Activated CD8-positive, alpha-beta memory T cell treated with anti-CD3 and anti-CD28 coated beads, Interleukin-2, amount 50 U/mL, for 24 hours (primary cell): Measurements from ENCODE around the gene GGACT.
A peak's percentile ranks its signal among the peaks of the same experiment; 100 is the strongest.
"Not testable (repeated sequence)": the region's sequence is repeated elsewhere in the genome, so short reads cannot be mapped to it uniquely, and the experiment has no call there.

Experiments
- DNase-seq: peaks from one replicate; pipeline ENCODE4 v3.0.0-alpha.2; 2020; ENCODE audit errors: extremely low read depth

Gene GGACT

GRCh38 chr13:100588331-100589177, at the start of gene GGACT:
TSS of gene GGACT (minus strand) at chr13:100588789. CDS start at chr13:100532591, 56,198 bp downstream.
- DNase-seq = peak; percentile 44

- no peak for DNase-seq
Measured at GRCh38 chr13:100637796-100638195, 49.2 kb upstream of the GGACT start.

- no peak for DNase-seq
Measured at GRCh38 chr13:100637380-100637779, 48.8 kb upstream of the GGACT start.

- no peak for DNase-seq
Measured at GRCh38 chr13:100636441-100636840, 47.9 kb upstream of the GGACT start.

- DNase-seq = no peak
Measured at GRCh38 chr13:100636004-100636403, 47.4 kb upstream of the GGACT start.

- DNase-seq = no peak
Measured at GRCh38 chr13:100634696-100635095, 46.1 kb upstream of the GGACT start.

GRCh38 chr13:100633461-100633860, 44.9 kb upstream of the GGACT start:
- no peak for DNase-seq

GRCh38 chr13:100630555-100630954, 42.0 kb upstream of the GGACT start:
- DNase-seq = no peak

GRCh38 chr13:100627120-100627519, 38.5 kb upstream of the GGACT start:
- DNase-seq = no peak

GRCh38 chr13:100625447-100625846, 36.9 kb upstream of the GGACT start:
- no peak for DNase-seq

GRCh38 chr13:100620792-100621191, 32.2 kb upstream of the GGACT start:
- DNase-seq = no peak

- no peak for DNase-seq
Measured at GRCh38 chr13:100619940-100620339, 31.4 kb upstream of the GGACT start.

GRCh38 chr13:100618897-100619296, 30.3 kb upstream of the GGACT start:
- DNase-seq = not testable (repeated sequence)

- no peak for DNase-seq
Measured at GRCh38 chr13:100613031-100613430, 24.4 kb upstream of the GGACT start.

GRCh38 chr13:100611678-100612492, 23.3 kb upstream of the GGACT start:
- DNase-seq = no peak

- no peak for DNase-seq
Measured at GRCh38 chr13:100610391-100611347, 22.1 kb upstream of the GGACT start.

- no peak for DNase-seq
Measured at GRCh38 chr13:100608906-100609305, 20.3 kb upstream of the GGACT start.

GRCh38 chr13:100608489-100608888, 19.9 kb upstream of the GGACT start:
- no peak for DNase-seq

- DNase-seq = no peak
Measured at GRCh38 chr13:100604918-100605710, 16.5 kb upstream of the GGACT start.

GRCh38 chr13:100602493-100603111, 14.0 kb upstream of the GGACT start:
- no peak for DNase-seq
